ENCODE data around the gene FGF1.

FGF1 gene

GRCh38 chr5:142671266-142671665 lies 14.6 kb downstream of the FGF1 start:
- Mint-ChIP-seq H3K27me3 (peaks cover 1% of the 10 kb centered on the region), H3K4me3 (no peak overlapping the region), H3K27ac (no peak overlapping the region), H3K36me3 (ENCODE audit: low read depth) (no peaks in the 10 kb centered on the region), H3K4me1 (ENCODE audit: low read depth) (no peaks in the 10 kb centered on the region), H3K9me3 (no peaks in the 10 kb centered on the region)
- intact Hi-C loops (cut with micrococcal nuclease), result no loop called here

- intact Hi-C loops (cut with micrococcal nuclease), result no loop called here
- H3K9me3 Mint-ChIP-seq, result no peaks in the 10 kb centered on the region
- H3K4me1 Mint-ChIP-seq (ENCODE audit: low read depth), result no peaks in the 10 kb centered on the region
- no peak overlapping the region for H3K27ac Mint-ChIP-seq
- no peaks in the 10 kb centered on the region for H3K36me3 Mint-ChIP-seq (ENCODE audit: low read depth)
- peaks cover 1% of the 10 kb centered on the region for H3K27me3 Mint-ChIP-seq
- H3K4me3 Mint-ChIP-seq, result no peak overlapping the region
These were observed 15.1 kb downstream of the FGF1 start for GRCh38 chr5:142670804-142671203.

GRCh38 chr5:142669477-142669876 lies 16.4 kb downstream of the FGF1 start:
- Mint-ChIP-seq H3K4me1 (ENCODE audit: low read depth) (no peaks in the 10 kb centered on the region), H3K36me3 (ENCODE audit: low read depth) (no peaks in the 10 kb centered on the region), H3K9me3 (no peaks in the 10 kb centered on the region), H3K4me3 (no peak overlapping the region), H3K27me3 (peaks cover 6% of the 10 kb centered on the region), H3K27ac (no peak overlapping the region)
- intact Hi-C loops (cut with micrococcal nuclease), result no loop called here

GRCh38 chr5:142668336-142668735 lies 17.6 kb downstream of the FGF1 start:
- no peaks in the 10 kb centered on the region for H3K36me3 Mint-ChIP-seq (ENCODE audit: low read depth)
- no peaks in the 10 kb centered on the region for H3K4me1 Mint-ChIP-seq (ENCODE audit: low read depth)
- no peaks in the 10 kb centered on the region for H3K9me3 Mint-ChIP-seq
- H3K27me3 Mint-ChIP-seq, result peaks cover 6% of the 10 kb centered on the region
- intact Hi-C loops (cut with micrococcal nuclease), result no loop called here
- no peak overlapping the region for H3K4me3 Mint-ChIP-seq
- no peak overlapping the region for H3K27ac Mint-ChIP-seq

GRCh38 chr5:142667831-142668230 lies 18.1 kb downstream of the FGF1 start:
- intact Hi-C loops (cut with micrococcal nuclease), result no loop called here
- Mint-ChIP-seq H3K27me3 (peaks cover 7% of the 10 kb centered on the region), H3K4me1 (ENCODE audit: low read depth) (peaks cover 5% of the 10 kb centered on the region), H3K9me3 (no peaks in the 10 kb centered on the region), H3K27ac (no peak overlapping the region), H3K36me3 (ENCODE audit: low read depth) (no peaks in the 10 kb centered on the region), H3K4me3 (no peak overlapping the region)

- H3K27ac Mint-ChIP-seq, result no peak overlapping the region
- no peaks in the 10 kb centered on the region for H3K36me3 Mint-ChIP-seq (ENCODE audit: low read depth)
- no peak overlapping the region for H3K4me3 Mint-ChIP-seq
- H3K4me1 Mint-ChIP-seq (ENCODE audit: low read depth), result peaks cover 5% of the 10 kb centered on the region
- no peaks in the 10 kb centered on the region for H3K9me3 Mint-ChIP-seq
- intact Hi-C loops (cut with micrococcal nuclease), result no loop called here
- H3K27me3 Mint-ChIP-seq, result peaks cover 7% of the 10 kb centered on the region
These were observed 21.3 kb downstream of the FGF1 start for GRCh38 chr5:142664636-142665035.

GRCh38 chr5:142664067-142664466 lies 21.8 kb downstream of the FGF1 start:
- intact Hi-C loops (cut with micrococcal nuclease), result no loop called here
- Mint-ChIP-seq H3K27me3 (peaks cover 7% of the 10 kb centered on the region), H3K4me3 (no peak overlapping the region), H3K27ac (no peak overlapping the region), H3K9me3 (no peaks in the 10 kb centered on the region), H3K4me1 (ENCODE audit: low read depth) (peaks cover 5% of the 10 kb centered on the region), H3K36me3 (ENCODE audit: low read depth) (no peaks in the 10 kb centered on the region)

GRCh38 chr5:142663246-142663645 lies 22.6 kb downstream of the FGF1 start:
- peaks cover 5% of the 10 kb centered on the region for H3K4me1 Mint-ChIP-seq (ENCODE audit: low read depth)
- no peak overlapping the region for H3K4me3 Mint-ChIP-seq
- H3K27me3 Mint-ChIP-seq, result peaks cover 7% of the 10 kb centered on the region
- no peak overlapping the region for H3K27ac Mint-ChIP-seq
- H3K9me3 Mint-ChIP-seq, result no peaks in the 10 kb centered on the region
- intact Hi-C loops (cut with micrococcal nuclease), result no loop called here
- no peaks in the 10 kb centered on the region for H3K36me3 Mint-ChIP-seq (ENCODE audit: low read depth)

GRCh38 chr5:142661957-142662356 lies 23.9 kb downstream of the FGF1 start:
- Mint-ChIP-seq H3K4me1 (ENCODE audit: low read depth) (peaks cover 5% of the 10 kb centered on the region), H3K9me3 (no peaks in the 10 kb centered on the region)

GRCh38 chr5:142661143-142661542 lies 24.7 kb downstream of the FGF1 start:
- peaks cover 15% of the 10 kb centered on the region for H3K27me3 Mint-ChIP-seq
- H3K9me3 Mint-ChIP-seq, result no peaks in the 10 kb centered on the region
- intact Hi-C loops (cut with micrococcal nuclease), result no loop called here
- no peaks in the 10 kb centered on the region for H3K36me3 Mint-ChIP-seq (ENCODE audit: low read depth)
- no peak overlapping the region for H3K4me3 Mint-ChIP-seq
- peaks cover 5% of the 10 kb centered on the region for H3K4me1 Mint-ChIP-seq (ENCODE audit: low read depth)
- no peak overlapping the region for H3K27ac Mint-ChIP-seq

More at GRCh38 chr5:142661957-142662356, 23.9 kb downstream of the FGF1 start:
- Mint-ChIP-seq H3K27ac (no peak overlapping the region), H3K36me3 (ENCODE audit: low read depth) (no peaks in the 10 kb centered on the region), H3K27me3 (peaks cover 16% of the 10 kb centered on the region), H3K4me3 (no peak overlapping the region)
- intact Hi-C loops (cut with micrococcal nuclease), result no loop called here

GRCh38 chr5:142660731-142661130 lies 25.2 kb downstream of the FGF1 start:
- Mint-ChIP-seq H3K4me1 (ENCODE audit: low read depth) (peaks cover 5% of the 10 kb centered on the region), H3K27ac (no peak overlapping the region), H3K4me3 (no peak overlapping the region), H3K27me3 (peaks cover 15% of the 10 kb centered on the region), H3K36me3 (ENCODE audit: low read depth) (no peaks in the 10 kb centered on the region), H3K9me3 (no peaks in the 10 kb centered on the region)
- intact Hi-C loops (cut with micrococcal nuclease), result no loop called here

GRCh38 chr5:142660196-142660595 lies 25.7 kb downstream of the FGF1 start:
- Mint-ChIP-seq H3K36me3 (ENCODE audit: low read depth) (no peaks in the 10 kb centered on the region), H3K27ac (no peak overlapping the region), H3K9me3 (no peaks in the 10 kb centered on the region), H3K27me3 (peaks cover 15% of the 10 kb centered on the region), H3K4me3 (no peak overlapping the region), H3K4me1 (ENCODE audit: low read depth) (peaks cover 5% of the 10 kb centered on the region)
- intact Hi-C loops (cut with micrococcal nuclease), result no loop called here

GRCh38 chr5:142659405-142659804 lies 26.5 kb downstream of the FGF1 start:
- H3K4me3 Mint-ChIP-seq, result no peak overlapping the region
- H3K27ac Mint-ChIP-seq, result no peak overlapping the region
- H3K36me3 Mint-ChIP-seq (ENCODE audit: low read depth), result no peaks in the 10 kb centered on the region
- intact Hi-C loops (cut with micrococcal nuclease), result loop anchor here (5.0 kb wide), 1 partner anchor 228 kb away; no protein-coding TSS in a partner anchor
- no peaks in the 10 kb centered on the region for H3K9me3 Mint-ChIP-seq
- H3K27me3 Mint-ChIP-seq, result peaks cover 19% of the 10 kb centered on the region
- H3K4me1 Mint-ChIP-seq (ENCODE audit: low read depth), result peaks cover 5% of the 10 kb centered on the region

GRCh38 chr5:142658278-142658677 lies 27.6 kb downstream of the FGF1 start:
- Mint-ChIP-seq H3K4me3 (no peak overlapping the region), H3K27me3 (peaks cover 24% of the 10 kb centered on the region), H3K9me3 (no peaks in the 10 kb centered on the region), H3K4me1 (ENCODE audit: low read depth) (peaks cover 5% of the 10 kb centered on the region), H3K27ac (no peak overlapping the region), H3K36me3 (ENCODE audit: low read depth) (no peaks in the 10 kb centered on the region)
- intact Hi-C loops (cut with micrococcal nuclease), result loop anchor here (5.0 kb wide), 1 partner anchor 229 kb away; no protein-coding TSS in a partner anchor

- Mint-ChIP-seq H3K27me3 (peaks cover 24% of the 10 kb centered on the region), H3K36me3 (ENCODE audit: low read depth) (no peaks in the 10 kb centered on the region), H3K4me3 (no peak overlapping the region), H3K9me3 (no peaks in the 10 kb centered on the region), H3K27ac (no peak overlapping the region), H3K4me1 (ENCODE audit: low read depth) (no peaks in the 10 kb centered on the region)
- intact Hi-C loops (cut with micrococcal nuclease), result loop anchor here (5.0 kb wide), 1 partner anchor 230 kb away; no protein-coding TSS in a partner anchor
These were observed 28.4 kb downstream of the FGF1 start for GRCh38 chr5:142657446-142657845.
